HG03432 (cell line): Measurements from ENCODE around the gene MAMDC2.
A peak's percentile ranks its signal among the peaks of the same experiment; 100 is the strongest.
"Not testable (repeated sequence)": the region's sequence is repeated elsewhere in the genome, so short reads cannot be mapped to it uniquely, and the experiment has no call there.

Experiments
- ATAC-seq: cut with Tn5 transposase; IDR thresholded peaks from one replicate; pipeline ENCODE4 v1.9.1; 2021; ENCODE audit warnings: mild to moderate bottlenecking, moderate library complexity; ENCODE audit not compliant: unreplicated experiment

MAMDC2 gene

GRCh38 chr9:70036641-70037040 is 7.0 kb upstream of the MAMDC2 start:
- no peak for ATAC-seq

GRCh38 chr9:70038171-70038621 is 5.5 kb upstream of the MAMDC2 start:
- not testable (repeated sequence) for ATAC-seq

GRCh38 chr9:70040376-70040903 is 3.2 kb upstream of the MAMDC2 start:
- ATAC-seq = no peak

GRCh38 chr9:70042461-70043215 is 1.0 kb upstream of the MAMDC2 start:
- no peak for ATAC-seq

GRCh38 chr9:70043285-70043684 is 363 bp upstream of the MAMDC2 start:
- ATAC-seq = no peak

- ATAC-seq = no peak
Measured at GRCh38 chr9:70044490-70045307, 1.1 kb downstream of the MAMDC2 start.

- ATAC-seq = no peak
Measured at GRCh38 chr9:70045452-70045851, 1.8 kb downstream of the MAMDC2 start.

GRCh38 chr9:70046274-70047070 is 2.8 kb downstream of the MAMDC2 start:
- no peak for ATAC-seq

GRCh38 chr9:70049236-70049635 is 5.6 kb downstream of the MAMDC2 start:
- ATAC-seq = no peak

GRCh38 chr9:70049672-70050271 is 6.1 kb downstream of the MAMDC2 start:
- no peak for ATAC-seq

GRCh38 chr9:70052768-70053167 is 9.1 kb downstream of the MAMDC2 start:
- no peak for ATAC-seq

GRCh38 chr9:70053864-70054263 is 10.2 kb downstream of the MAMDC2 start:
- ATAC-seq = no peak

- no peak for ATAC-seq
Measured at GRCh38 chr9:70054521-70054920, 10.9 kb downstream of the MAMDC2 start.

GRCh38 chr9:70055406-70056210 is 12.0 kb downstream of the MAMDC2 start:
- no peak for ATAC-seq

- no peak for ATAC-seq
Measured at GRCh38 chr9:70056211-70056944, 12.7 kb downstream of the MAMDC2 start.

GRCh38 chr9:70058569-70059116 is 15.0 kb downstream of the MAMDC2 start:
- no peak for ATAC-seq

- ATAC-seq = no peak
Measured at GRCh38 chr9:70060148-70060882, 16.7 kb downstream of the MAMDC2 start.

GRCh38 chr9:70060883-70061507 is 17.3 kb downstream of the MAMDC2 start:
- peak; percentile 92 for ATAC-seq
